Measurements from ENCODE around the gene NONO. TPM values are rescaled to one million over a fixed set of nuclear protein-coding genes. Genes with fewer than 3 reads are reported as not detected.

Gene NONO, protein sequence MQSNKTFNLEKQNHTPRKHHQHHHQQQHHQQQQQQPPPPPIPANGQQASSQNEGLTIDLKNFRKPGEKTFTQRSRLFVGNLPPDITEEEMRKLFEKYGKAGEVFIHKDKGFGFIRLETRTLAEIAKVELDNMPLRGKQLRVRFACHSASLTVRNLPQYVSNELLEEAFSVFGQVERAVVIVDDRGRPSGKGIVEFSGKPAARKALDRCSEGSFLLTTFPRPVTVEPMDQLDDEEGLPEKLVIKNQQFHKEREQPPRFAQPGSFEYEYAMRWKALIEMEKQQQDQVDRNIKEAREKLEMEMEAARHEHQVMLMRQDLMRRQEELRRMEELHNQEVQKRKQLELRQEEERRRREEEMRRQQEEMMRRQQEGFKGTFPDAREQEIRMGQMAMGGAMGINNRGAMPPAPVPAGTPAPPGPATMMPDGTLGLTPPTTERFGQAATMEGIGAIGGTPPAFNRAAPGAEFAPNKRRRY
- total RNA-seq (2022), result 255 and 292 TPM in 2 replicates
- Bru-seq, nascent RNA, result percentile 94 among the genes with signal in this experiment
- BruChase-seq, experiment 1, labeled RNA remaining after a 6-hour chase, result percentile 98 among the genes with signal in this experiment
- percentile 96 among the genes with signal in this experiment for BruChase-seq, experiment 2, labeled RNA remaining after a 2-hour chase
- long read RNA-seq, transcript NONO-202 (11 exons, 2,606 nt), result minor isoform, 39 of 274 reads
- long read RNA-seq, transcript NONO-201 (12 exons, 2,713 nt), result major isoform, 170 of 274 reads
- long read RNA-seq, transcript NONO-203 (13 exons, 1,921 nt), result minor isoform, 5 of 274 reads
- long read RNA-seq, partial matches to known transcripts, result 33 of 274 reads
- long read RNA-seq, other reads (novel, unspliced or antisense), result 25 of 274 reads

DNA sequence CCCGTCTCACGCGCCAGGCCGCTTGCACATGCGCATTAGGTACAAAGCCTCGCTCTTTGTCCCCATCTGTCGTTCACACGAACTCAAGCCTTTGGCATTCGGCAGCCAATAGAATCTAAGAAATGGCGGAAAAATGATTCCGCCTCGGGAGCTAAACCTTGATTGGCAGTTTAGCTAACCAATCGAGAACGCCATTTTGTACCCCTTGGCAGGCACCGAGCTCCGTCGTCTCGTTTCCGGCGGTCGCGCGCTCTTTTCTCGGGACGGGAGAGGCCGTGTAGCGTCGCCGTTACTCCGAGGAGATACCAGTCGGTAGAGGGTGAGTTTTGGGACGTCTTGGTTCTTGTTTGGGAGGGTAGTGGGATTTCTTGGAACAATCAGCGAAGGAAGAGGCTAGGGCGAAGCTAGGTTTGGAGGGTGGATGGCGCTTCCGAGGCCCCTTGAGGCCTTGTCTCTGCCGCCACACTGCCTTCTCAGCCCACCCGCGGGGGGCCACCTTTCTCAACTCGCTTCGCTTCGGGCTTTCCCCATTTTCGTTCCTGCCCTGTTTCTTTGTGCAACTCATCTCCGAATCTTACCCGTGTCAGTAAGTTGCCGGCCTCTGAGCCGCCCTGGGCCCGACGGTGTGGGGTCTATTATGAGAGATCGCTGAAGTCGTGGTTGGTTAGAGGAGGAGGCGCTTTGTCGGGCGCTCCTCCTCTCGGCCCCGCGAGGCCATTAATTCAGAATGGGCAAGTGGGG is at the start of gene NONO:
TSS of gene NONO (plus strand) at position 233 of the 741 bp plus-strand sequence. CDS start 7,003 bp downstream, outside the sequence.
- Mint-ChIP-seq H3K27ac (ENCODE audit: low read depth, unreplicated experiment) (peak within 1 kb of the TSS; percentile 98), H3K4me3 (ENCODE audit: unreplicated experiment) (peak within 1 kb of the TSS; percentile 96), H3K36me3 (ENCODE audit: insufficient read depth, unreplicated experiment) (peaks cover 38% of the 10 kb centered on the region), H3K27me3 (ENCODE audit: insufficient read depth, unreplicated experiment) (peaks cover 10% of the 10 kb centered on the region), H3K4me1 (ENCODE audit: insufficient read depth, unreplicated experiment) (no peaks in the 10 kb centered on the region), H3K9me3 (ENCODE audit: unreplicated experiment) (peaks cover 9% of the 10 kb centered on the region)
- ChIA-PET POLR2A (interaction anchor here (0.6 to 4.4 kb wide), 23 partner anchors 9 to 1362 kb away, joined by 3 to 64 read pairs (median 4); partner anchors contain the start of genes MED12, OGT, TAF1 and ZMYM3), CTCF (interaction anchor here (0.6 to 1.3 kb wide), 7 partner anchors 15 to 991 kb away, joined by 3 to 4 read pairs (median 3); partner anchors contain the start of gene ZMYM3)
- TSS peak; percentile 66 for BruUV-seq (replicated peaks)
- intact Hi-C loops (cut with micrococcal nuclease), result loop anchor here (5.0 kb wide), 1 partner anchor 101 kb away; no protein-coding TSS in a partner anchor
- peak; percentile 97 for DNase-seq (ENCODE audit: unreplicated experiment)
- TF ChIP-seq, protein P1, sequence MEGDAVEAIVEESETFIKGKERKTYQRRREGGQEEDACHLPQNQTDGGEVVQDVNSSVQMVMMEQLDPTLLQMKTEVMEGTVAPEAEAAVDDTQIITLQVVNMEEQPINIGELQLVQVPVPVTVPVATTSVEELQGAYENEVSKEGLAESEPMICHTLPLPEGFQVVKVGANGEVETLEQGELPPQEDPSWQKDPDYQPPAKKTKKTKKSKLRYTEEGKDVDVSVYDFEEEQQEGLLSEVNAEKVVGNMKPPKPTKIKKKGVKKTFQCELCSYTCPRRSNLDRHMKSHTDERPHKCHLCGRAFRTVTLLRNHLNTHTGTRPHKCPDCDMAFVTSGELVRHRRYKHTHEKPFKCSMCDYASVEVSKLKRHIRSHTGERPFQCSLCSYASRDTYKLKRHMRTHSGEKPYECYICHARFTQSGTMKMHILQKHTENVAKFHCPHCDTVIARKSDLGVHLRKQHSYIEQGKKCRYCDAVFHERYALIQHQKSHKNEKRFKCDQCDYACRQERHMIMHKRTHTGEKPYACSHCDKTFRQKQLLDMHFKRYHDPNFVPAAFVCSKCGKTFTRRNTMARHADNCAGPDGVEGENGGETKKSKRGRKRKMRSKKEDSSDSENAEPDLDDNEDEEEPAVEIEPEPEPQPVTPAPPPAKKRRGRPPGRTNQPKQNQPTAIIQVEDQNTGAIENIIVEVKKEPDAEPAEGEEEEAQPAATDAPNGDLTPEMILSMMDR (IDR thresholded peaks at IDR 0.05; ENCODE audit: unreplicated experiment), result no peak

DNA sequence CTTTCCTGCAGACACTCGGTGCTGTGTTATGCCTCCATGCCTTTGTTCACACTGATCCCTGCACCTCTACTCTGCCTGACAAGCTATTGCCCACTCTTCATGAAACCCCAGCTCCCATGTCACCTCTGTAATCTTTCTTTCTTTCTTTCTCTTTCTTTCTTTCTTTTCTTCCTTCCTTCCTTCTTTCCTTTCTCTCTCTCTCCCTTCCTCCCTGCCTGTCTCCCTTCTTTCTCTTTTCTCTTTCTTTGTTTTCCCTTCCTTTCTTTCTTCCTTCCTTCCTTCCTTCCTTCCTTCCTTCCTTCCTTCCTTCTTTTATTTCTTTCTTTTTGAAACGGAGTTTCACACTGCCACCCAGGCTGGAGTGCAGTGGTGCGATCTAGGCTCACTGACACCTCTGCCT is 48.0 kb upstream of the NONO start:
- intact Hi-C loops (cut with micrococcal nuclease), result no loop called here
- TF ChIP-seq, protein P1 (IDR thresholded peaks at IDR 0.05; ENCODE audit: unreplicated experiment), result no peak
- Mint-ChIP-seq H3K27ac (ENCODE audit: low read depth, unreplicated experiment) (no peak overlapping the region), H3K4me1 (ENCODE audit: insufficient read depth, unreplicated experiment) (no peaks in the 10 kb centered on the region), H3K4me3 (ENCODE audit: unreplicated experiment) (no peak overlapping the region), H3K27me3 (ENCODE audit: insufficient read depth, unreplicated experiment) (peaks cover 53% of the 10 kb centered on the region), H3K9me3 (ENCODE audit: unreplicated experiment) (no peaks in the 10 kb centered on the region), H3K36me3 (ENCODE audit: insufficient read depth, unreplicated experiment) (no peaks in the 10 kb centered on the region)
- POLR2A ChIA-PET, result no interaction called here
- CTCF ChIA-PET, result no interaction called here
- BruUV-seq (replicated peaks), result no TSS peak
- no peak for DNase-seq (ENCODE audit: unreplicated experiment)

DNA sequence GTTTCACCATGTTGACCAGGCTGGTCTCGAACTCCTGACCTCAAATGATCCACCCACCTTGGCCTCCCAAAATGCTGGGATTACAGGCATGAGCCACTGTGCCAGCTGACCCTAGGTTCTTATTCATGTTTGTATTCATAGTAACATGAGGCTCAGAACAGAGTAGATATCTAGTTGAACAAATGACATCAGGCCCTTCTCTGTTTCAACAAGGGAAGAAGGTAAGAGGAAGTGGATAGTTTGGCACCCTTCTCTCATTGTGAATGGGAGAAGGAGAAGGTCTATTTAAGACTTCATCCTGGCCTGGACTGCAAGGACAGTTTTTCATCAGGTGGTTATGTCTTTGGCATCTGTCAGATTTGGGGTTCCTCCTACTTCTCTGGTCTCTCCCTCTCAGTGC is 46.6 kb upstream of the NONO start:
- no peak overlapping the region for H3K4me3 Mint-ChIP-seq (ENCODE audit: unreplicated experiment)
- H3K9me3 Mint-ChIP-seq (ENCODE audit: unreplicated experiment), result no peaks in the 10 kb centered on the region
- no peak overlapping the region for H3K27ac Mint-ChIP-seq (ENCODE audit: low read depth, unreplicated experiment)
- ChIA-PET CTCF (no interaction called here), POLR2A (no interaction called here)
- TF ChIP-seq, protein P1 (IDR thresholded peaks at IDR 0.05; ENCODE audit: unreplicated experiment), result no peak
- no peak for DNase-seq (ENCODE audit: unreplicated experiment)
- H3K4me1 Mint-ChIP-seq (ENCODE audit: insufficient read depth, unreplicated experiment), result no peaks in the 10 kb centered on the region
- intact Hi-C loops (cut with micrococcal nuclease), result no loop called here
- no peaks in the 10 kb centered on the region for H3K36me3 Mint-ChIP-seq (ENCODE audit: insufficient read depth, unreplicated experiment)
- no TSS peak for BruUV-seq (replicated peaks)
- H3K27me3 Mint-ChIP-seq (ENCODE audit: insufficient read depth, unreplicated experiment), result peaks cover 45% of the 10 kb centered on the region

Data from MCF 10A (cell line).